Type B pancreatic cell (in vitro differentiated cells): ENCODE results near the gene HTR2A. TPM values are rescaled to one million over a fixed set of nuclear protein-coding genes. Genes with fewer than 3 reads are reported as not detected.
"Not testable (repeated sequence)": the region's sequence is repeated elsewhere in the genome, so short reads cannot be mapped to it uniquely, and the experiment has no call there.

ENCODE experiments used
- DNase-seq: peaks from one replicate; pipeline ENCODE4 v3.0.0; 2021; ENCODE audit warnings: mixed read lengths; ENCODE audit not compliant: unreplicated experiment; ENCODE audit errors: extremely low spot score
- H3K27ac Mint-ChIP-seq: 2 replicates; pipeline ENCODE4 v1.8.0; 2021; ENCODE audit warnings: mild to moderate bottlenecking, mixed read lengths
- H3K27me3 Mint-ChIP-seq: 2 replicates; pipeline ENCODE4 v1.8.0; 2021; ENCODE audit warnings: mixed read lengths
- H3K36me3 Mint-ChIP-seq: 2 replicates; pipeline ENCODE4 v1.8.0; 2021; ENCODE audit warnings: mixed read lengths
- H3K4me1 Mint-ChIP-seq: one replicate; pipeline ENCODE4 v1.8.0; 2021; ENCODE audit warnings: mixed read lengths; ENCODE audit not compliant: unreplicated experiment
- H3K4me3 Mint-ChIP-seq: 2 replicates; pipeline ENCODE4 v1.8.0; 2021; ENCODE audit warnings: mild to moderate bottlenecking, mixed read lengths
- H3K9me3 Mint-ChIP-seq: 2 replicates; pipeline ENCODE4 v1.8.0; 2021; ENCODE audit warnings: mixed read lengths
- CTCF ChIP-seq: fragments of 200-600 bp; sonication (generic); conservative IDR thresholded peaks from 2 replicates; pipeline ENCODE4 v1.5.0; 2021; ENCODE audit warnings: antibody characterized with exemption, mild to moderate bottlenecking
- total RNA-seq: library from RNA; stranded (reverse); gene quantifications from 2 replicates; pipeline ENCODE4 v1.2.1, GENCODE V29; 2021; ENCODE audit warnings: low replicate concordance

Gene HTR2A
- total RNA-seq, 1 donor from 2014 or later = 2.3 TPM

- Mint-ChIP-seq H3K9me3 (peaks cover 6% of the 10 kb centered on the region), H3K27ac (no peak overlapping the region), H3K36me3 (no peaks in the 10 kb centered on the region), H3K4me1 (no peaks in the 10 kb centered on the region), H3K27me3 (no peaks in the 10 kb centered on the region), H3K4me3 (no peak overlapping the region)
- TF ChIP-seq CTCF = no peak
- DNase-seq = no peak
Measured at GRCh38 chr13:46816371-46816770, 80.5 kb downstream of the HTR2A start.

GRCh38 chr13:46812301-46812797 lies 84.5 kb downstream of the HTR2A start:
- DNase-seq = no peak
- H3K36me3 Mint-ChIP-seq = no peaks in the 10 kb centered on the region
- no peak for TF ChIP-seq CTCF

GRCh38 chr13:46810440-46810839 lies 86.4 kb downstream of the HTR2A start:
- H3K4me1 Mint-ChIP-seq = no peaks in the 10 kb centered on the region
- no peak overlapping the region for H3K4me3 Mint-ChIP-seq
- H3K36me3 Mint-ChIP-seq = no peaks in the 10 kb centered on the region
- DNase-seq = no peak
- TF ChIP-seq CTCF = no peak
- H3K27me3 Mint-ChIP-seq = no peaks in the 10 kb centered on the region
- H3K9me3 Mint-ChIP-seq = peaks cover 6% of the 10 kb centered on the region
- H3K27ac Mint-ChIP-seq = no peak overlapping the region

More at GRCh38 chr13:46812301-46812797, 84.5 kb downstream of the HTR2A start:
- H3K4me1 Mint-ChIP-seq = no peaks in the 10 kb centered on the region
- H3K4me3 Mint-ChIP-seq = no peak overlapping the region
- H3K27ac Mint-ChIP-seq = no peak overlapping the region
- H3K9me3 Mint-ChIP-seq = peaks cover 6% of the 10 kb centered on the region
- H3K27me3 Mint-ChIP-seq = no peaks in the 10 kb centered on the region

GRCh38 chr13:46804921-46805320 lies 91.9 kb downstream of the HTR2A start:
- not testable (repeated sequence) for H3K36me3 Mint-ChIP-seq, H3K27ac Mint-ChIP-seq, H3K9me3 Mint-ChIP-seq, H3K4me1 Mint-ChIP-seq, H3K4me3 Mint-ChIP-seq, DNase-seq, H3K27me3 Mint-ChIP-seq

- no peaks in the 10 kb centered on the region for H3K36me3 Mint-ChIP-seq
- no peaks in the 10 kb centered on the region for H3K4me1 Mint-ChIP-seq
- no peaks in the 10 kb centered on the region for H3K9me3 Mint-ChIP-seq
- H3K27ac Mint-ChIP-seq = no peak overlapping the region
- peaks cover 6% of the 10 kb centered on the region for H3K27me3 Mint-ChIP-seq
- no peak for TF ChIP-seq CTCF
- no peak overlapping the region for H3K4me3 Mint-ChIP-seq
- DNase-seq = no peak
Measured at GRCh38 chr13:46804391-46804815, 92.5 kb downstream of the HTR2A start.

DNA sequence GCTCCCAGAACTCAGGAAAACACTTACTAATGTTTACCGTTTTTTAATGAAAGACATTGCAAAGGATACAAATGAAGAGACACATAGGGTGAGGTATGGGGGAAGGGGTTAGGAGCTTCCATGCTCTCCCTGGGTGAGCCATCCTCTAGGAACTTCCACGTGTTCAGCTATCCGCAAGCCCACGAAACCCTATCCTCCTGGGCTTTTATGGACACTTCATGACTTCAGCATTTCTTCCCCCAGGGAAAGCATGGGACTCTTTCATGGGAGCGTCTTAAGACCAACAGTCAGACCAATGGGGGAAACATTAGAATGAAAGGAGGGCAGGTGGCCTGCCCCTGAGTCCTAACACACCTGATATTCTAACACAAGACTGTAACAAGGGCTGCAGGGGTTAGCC lies 93.3 kb downstream of the HTR2A start:
- Mint-ChIP-seq H3K27me3 (peaks cover 6% of the 10 kb centered on the region), H3K27ac (no peak overlapping the region), H3K36me3 (no peaks in the 10 kb centered on the region), H3K4me3 (no peak overlapping the region), H3K9me3 (no peaks in the 10 kb centered on the region), H3K4me1 (no peaks in the 10 kb centered on the region)
- DNase-seq = no peak
- no peak for TF ChIP-seq CTCF
